CMK (cell line): ENCODE measurements around the gene ADGB.
A peak's percentile ranks its signal among the peaks of the same experiment; 100 is the strongest.

ENCODE experiments used
- DNase-seq: peaks from one replicate; pipeline ENCODE4 v3.0.0-alpha.2; 2010; ENCODE audit warnings: low read depth

Gene ADGB

DNA sequence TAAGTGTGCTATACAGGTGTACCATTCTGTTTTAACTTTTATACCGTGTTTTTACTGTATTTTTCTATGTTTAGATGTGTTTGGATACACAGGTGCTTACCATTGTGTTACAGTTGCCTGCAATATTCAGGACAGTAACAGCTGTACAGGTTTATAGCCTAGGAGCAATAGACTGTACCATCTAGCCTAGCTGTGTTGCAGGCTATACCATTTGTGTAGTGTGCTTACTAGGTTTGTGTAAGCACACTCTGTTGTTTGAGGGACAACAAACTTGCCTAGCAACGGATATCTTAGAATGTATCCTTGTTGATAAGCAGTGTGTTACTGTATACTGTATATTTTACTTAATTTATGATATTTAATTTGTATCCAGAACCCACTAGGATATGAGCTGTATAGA lies 35.2 kb downstream of the ADGB start:
- DNase-seq, result no peak

DNA sequence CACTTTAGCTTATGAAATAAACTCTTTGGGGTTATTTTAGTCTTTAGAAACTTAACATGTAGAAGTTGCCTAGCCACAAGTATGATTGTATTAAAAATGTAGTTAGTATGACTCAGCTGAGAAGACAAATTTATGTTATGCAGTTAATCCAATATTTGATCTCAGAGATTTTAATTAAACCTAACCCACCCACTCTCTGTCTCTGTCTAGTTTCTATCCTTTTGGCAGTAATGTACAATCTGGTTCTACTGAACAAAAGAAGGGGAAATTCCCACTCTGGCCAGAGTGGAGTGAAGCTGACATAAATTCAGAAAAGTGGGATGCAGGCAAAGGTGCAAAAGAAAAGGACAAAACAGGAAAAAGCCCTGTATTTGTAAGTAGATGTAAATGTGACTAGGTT lies 36.4 kb downstream of the ADGB start:
- no peak for DNase-seq

DNA sequence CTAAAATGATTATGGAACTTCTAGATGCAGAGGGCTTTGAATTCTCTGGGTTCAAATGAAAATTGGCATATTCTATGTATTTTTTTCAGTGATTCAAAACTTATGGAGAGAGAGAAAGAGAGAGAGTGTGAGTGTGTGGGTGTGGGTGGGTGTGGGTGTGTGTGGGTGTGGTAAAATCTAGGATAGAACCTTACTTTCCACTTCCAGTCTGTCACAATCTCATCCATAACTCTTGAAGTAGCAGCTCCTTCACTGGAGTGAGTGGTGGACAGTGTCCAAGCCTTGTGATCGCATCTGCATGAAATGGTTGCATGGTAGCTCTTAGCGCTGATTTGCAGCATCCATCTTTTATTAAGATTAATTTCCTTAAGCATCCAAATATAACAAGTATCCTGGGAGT lies 37.7 kb downstream of the ADGB start:
- DNase-seq, result no peak

DNA sequence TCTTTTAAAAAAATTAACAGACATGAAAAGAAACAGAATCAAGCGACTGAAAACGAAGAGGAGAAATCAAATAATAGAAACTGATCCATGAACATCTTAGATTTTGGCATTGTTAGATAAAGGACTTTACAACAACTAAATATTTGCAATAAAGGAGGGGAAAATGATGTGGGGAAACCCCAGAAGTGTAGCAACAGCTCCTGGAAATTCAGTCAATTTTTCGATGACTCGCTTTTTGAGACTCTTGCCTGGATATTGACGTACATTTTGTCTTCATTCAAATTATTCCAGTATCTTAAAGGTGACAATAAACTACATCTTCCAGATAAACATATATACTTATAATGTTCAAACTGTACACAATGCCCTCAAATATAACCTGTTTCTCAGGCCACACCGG lies 44.1 kb downstream of the ADGB start:
- DNase-seq, result no peak

DNA sequence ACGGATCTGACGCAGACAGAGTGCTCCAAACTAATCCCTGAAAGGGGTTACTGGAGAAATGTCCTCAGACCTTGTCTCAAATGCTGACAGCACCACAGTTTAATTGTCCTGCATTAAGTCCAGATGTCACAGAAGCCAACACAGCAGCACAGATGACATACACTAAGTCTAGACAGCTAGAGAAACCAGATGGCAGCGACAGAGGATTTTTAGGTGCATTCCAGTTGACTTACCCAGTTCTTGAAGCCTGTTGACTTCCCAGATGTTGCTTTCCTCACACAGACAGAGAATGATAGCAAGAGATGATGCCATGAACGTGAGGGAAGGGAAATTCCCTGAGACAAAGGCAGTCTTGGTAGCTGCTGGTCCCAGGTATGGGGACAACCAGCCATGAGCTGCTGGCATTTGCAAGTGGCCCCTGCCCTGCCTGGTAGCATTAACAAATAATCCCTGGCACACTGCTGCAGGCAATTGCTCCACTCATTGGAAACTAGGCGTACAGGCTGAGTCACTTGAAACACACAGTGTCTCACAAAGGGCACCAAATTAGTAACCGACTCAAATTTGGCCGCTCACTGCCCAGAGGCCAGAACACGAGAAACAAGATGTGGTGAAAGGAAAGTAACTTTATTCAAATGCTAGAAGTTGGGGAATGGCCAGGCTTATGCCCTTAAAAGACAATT lies 52.2 kb downstream of the ADGB start:
- DNase-seq, result no peak

DNA sequence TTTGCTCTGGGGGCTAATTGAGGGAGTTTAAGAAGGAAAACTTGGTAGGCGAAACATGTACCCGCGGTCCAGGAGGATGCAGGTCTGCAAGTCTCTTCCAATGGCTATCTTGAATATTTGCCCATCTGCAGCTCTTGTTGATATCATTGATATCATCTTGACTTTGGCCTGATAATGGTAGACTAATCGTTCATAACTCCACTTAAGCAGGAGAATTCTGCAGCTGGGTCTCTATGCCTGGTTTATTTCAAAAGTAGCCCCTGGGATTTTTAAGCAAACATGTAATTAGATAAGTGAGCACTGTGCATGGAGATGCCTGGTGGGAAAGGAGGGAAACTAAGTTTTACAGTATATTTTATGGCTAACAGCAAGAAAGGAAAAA lies 52.7 kb downstream of the ADGB start:
- no peak for DNase-seq

DNA sequence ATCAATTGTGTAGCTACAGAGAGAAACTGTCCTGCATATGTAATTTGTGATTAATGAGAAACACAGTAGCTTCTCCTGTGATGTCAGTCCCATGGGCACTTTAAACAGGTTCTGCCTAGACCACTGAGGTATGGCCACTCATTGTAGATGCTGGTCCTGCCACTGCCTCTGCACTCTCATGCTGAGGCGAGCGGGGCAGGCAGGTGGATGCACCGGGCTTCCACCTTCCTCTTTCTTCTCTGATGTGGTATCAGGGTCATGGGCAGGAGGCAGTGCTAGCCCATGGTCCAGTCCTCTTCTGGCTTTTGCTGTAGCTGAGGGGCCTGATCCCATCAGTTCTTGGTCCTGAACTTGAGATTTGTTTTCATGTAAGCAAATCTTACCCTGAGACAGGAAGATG lies 58.7 kb downstream of the ADGB start:
- DNase-seq, result no peak

DNA sequence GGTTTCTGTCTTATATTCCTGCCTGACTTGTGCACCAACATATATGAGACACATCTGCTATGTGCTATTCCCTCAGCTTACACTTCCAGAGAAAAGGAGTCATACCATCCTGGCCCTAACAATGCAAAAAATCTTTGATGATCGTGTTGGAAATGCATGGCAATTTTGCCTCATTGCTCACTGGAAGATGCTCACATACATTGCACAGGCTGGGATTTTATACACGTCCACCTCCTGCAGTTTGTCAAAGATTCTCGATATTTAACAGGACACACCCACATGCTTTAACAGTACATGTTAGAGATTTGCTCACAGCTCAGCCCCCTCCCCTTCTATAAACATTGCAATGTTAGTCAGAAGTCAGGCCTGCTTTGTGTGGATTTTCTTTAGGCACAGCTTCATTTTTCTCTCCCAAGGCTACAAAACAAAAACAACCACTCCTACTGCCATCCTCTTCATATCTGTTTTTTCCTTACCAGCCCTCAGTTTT lies 66.1 kb downstream of the ADGB start:
- no peak for DNase-seq

DNA sequence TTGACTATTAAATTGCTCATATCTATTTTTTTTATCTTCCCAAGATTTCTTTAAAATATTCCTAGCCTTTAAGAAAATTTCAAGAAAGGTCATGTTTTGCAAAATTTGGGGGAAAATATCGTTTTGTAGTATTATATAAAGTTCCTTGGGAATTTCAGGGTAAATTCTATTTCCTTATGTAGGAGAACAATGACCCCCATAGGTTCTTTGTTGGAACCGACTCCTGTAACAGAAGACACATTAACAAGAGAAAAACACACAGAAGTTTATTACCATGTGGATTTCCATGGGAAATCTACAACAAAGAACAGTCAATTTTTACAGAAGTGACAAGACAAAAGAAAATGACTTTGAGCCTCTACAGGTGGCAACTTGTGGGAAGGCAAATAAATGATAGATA lies 68.1 kb downstream of the ADGB start:
- DNase-seq, result no peak

DNA sequence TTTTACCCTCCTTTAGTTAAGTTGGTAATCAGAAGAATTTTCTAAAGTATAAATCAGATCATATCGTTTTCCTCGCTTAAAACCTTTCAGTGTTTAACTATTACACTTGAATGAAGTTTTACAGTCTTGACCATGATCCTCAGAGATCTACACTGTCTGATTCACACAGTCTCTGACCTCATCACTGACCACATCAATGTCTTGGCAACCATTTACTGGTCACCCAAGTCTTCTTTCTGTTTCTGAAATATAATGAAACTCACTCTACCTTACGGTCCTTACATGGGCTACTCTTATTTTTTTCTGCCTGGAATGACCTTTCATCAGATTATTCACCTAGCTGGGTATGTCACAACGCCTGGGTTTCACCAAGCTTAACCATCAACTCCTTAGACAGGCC lies 71.4 kb downstream of the ADGB start:
- DNase-seq, result no peak

DNA sequence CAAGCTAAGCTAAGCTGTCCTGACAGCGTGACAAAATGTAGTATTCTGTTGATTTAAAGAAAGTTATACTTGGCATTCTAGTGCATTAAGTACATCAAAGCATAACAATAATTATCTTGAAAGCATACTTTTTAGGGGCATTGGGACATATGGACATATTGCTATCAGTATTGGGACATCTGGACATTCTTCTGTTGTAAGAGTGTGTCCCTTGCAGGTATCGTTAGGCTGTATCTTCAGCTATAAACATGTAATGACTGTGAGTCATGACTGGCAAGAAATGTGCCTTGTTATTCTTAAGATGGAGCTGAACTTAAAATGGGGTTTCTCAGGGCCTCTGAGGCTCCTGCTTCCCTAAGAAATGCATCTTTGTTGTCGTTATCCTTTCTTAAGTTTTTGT lies 74.3 kb downstream of the ADGB start:
- no peak for DNase-seq

DNA sequence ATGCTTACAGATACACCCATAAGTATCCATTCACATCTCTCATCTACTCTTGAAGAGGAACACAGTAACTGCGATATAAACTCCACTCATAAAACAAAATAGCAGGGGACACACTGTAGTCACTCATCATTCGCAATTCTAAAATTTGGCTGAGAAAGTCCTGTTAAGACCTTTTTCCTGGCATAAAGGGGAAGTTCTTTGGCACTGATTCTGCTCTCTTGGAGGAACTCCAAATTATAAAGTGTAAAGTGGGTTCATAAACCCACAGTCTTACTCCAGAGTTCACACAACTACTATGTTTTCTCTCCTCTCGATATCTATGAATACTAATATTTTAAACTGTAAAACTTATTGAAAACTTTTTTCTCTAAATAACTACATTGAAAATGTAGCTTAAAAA lies 80.6 kb downstream of the ADGB start:
- no peak for DNase-seq

DNA sequence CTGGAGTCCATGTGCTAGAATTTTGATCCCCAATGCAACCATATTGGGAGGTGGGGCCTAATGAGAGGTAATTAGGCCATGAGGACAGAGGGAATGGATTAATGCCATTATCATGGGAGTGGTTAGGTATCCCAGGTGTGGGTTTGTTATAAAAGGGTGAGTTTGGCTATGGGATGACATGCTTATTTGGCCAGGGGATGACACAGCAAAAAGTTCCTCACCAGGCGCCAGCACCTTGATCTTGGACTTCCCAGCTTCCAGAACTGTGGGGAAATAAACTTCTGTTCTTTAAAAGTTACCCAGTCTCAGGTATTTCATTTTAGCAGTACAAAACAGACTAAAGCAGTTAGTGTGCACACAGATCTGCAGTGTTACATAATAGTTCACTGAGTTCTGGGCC lies 84.1 kb downstream of the ADGB start:
- DNase-seq, result no peak

DNA sequence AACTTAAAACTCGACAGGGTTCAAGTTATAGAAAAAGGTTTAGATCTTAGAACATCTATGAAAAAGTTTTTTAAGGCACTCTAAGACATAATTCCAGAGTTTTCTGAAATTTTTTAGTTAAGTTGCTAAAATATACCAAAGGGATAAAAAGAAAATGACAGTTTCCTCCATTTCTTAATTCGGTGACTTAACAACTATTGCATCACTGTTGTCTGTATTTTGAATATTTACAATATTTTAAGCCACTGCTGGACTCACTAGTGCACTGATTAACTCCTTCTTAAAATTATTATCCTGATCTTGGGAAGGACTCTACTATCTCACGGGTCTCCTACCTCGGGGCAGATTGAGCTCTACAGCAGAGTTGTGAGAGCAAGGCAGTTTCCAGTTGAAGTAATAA lies 91.0 kb downstream of the ADGB start:
- DNase-seq, result no peak

DNA sequence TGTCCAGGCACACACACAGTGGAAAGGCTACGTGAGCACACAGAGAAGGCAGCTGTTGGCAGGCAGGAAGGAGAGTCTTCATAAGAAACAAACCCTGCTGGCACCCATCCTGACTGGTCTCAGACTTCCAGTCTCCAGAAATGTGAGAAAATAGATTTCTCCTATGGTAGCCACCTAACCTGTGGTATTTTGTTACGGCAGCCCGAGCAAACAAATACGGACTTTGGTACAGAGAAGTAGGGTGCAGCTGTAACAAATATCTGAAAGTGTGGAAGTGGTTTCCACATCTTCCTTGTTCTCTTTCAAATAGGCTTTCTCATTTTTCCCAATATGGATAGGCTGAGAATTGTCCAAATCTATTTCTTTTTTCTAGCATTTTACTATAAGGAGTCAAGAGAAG lies 94.6 kb downstream of the ADGB start:
- no peak for DNase-seq

DNA sequence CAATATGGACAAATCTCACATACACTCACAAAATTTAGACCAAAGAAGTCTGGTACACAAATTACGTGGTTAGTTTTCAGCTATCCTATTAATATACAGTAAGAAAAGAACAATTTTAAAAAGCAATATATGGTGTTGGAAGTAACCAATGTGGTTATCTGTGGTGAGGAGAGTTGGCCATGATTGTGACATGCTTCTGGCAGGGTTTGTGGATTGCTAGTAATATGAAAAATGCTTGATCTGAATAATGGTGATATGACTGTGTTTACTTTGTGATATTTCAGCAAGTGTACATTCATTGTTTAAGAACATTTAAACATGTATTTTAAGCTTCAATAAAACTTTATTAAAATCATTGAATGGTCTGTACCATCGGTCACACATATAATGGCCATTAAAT lies 99.1 kb downstream of the ADGB start:
- DNase-seq, result no peak

DNA sequence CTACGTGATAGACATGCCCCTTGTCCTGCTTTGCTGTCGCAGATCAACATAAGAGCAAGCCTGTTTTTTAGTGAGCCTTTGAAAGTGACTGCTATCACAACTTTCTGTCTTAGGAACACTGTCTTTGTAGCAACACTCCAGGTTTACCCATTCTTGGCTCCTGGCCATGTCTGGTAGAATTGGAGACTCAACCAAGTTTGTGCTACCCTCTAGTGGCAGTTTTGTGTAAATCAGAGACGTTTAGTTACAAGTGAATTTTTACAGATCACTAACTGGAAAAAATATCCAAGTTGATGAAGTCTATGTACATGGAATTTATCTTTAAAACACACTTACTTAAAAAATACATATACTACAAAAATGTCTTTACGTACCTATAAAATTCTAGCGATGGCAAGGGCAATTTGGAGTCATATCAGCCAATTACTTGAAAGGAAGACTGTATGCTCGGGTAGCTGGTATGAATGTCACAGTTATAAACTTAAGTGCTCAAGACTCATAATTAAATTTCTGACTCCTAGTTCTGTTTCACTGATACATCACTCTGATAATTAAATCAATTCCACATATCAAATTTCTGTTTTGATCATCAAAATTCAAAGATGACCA lies 101.4 kb downstream of the ADGB start:
- peak; percentile 56 for DNase-seq

DNA sequence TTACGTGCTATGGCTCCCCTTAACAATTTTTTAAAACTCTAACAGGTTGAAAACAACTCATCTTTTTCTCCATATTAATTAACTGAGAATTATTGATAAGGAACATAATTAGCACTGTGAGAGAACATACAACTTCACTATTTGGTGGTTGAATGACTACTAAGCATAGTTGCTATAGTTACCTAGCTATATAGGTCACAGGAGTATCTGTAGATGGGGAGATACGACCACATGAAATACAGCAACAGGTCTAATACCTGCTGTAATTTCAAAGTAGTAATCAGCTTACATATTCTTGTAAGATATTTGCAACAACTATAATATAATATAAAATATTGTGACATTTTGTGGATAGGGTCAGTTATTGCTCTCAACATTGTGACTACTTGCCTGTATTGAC lies 102.9 kb downstream of the ADGB start:
- DNase-seq, result no peak

DNA sequence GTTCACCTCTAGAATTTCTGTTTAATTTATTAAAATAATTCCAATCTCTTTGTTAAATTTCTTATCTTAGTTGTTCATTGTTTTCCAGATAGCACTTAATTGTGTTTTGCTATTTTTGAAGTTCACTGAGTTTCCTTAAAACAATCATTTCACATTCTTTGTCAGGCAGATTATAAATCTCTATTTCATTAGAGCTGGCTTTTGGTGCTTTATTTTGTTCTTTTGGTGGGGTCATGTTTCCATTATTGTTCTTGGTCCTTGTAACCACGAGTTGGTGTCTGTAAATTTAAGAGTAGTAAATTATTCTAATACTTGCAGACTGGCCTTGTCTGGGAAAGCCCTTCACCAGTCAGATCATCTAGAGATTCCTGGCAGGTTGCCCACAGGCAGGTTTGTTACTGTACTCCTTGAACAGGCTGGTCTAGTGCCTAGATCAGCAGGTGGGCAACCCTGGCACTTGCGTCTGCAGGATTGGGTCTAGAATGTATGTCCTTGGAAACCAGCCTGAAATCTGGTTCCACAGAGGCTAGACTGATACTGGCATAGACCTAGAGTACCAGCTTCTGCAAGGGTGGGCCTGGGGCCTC lies 110.4 kb downstream of the ADGB start:
- no peak for DNase-seq

DNA sequence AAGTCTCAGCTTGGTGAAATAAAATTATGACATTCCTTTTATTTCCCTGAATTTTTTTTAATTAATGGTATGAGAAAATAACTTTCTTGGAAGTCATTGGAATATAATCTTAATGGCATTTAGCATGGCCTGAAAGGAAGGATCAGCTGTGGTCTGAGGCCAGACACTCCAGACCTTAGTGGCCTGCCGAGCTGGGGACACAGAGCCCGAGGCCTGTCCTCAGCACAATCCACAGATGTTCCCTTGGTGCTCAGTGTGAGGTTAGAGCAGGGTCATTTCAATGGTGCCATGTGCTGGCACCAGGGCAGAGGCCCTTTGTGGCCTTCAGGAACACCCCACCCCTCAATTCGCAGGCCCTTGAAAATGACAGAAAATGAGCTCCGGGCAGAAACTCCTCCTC lies 120.6 kb downstream of the ADGB start:
- DNase-seq, result no peak

DNA sequence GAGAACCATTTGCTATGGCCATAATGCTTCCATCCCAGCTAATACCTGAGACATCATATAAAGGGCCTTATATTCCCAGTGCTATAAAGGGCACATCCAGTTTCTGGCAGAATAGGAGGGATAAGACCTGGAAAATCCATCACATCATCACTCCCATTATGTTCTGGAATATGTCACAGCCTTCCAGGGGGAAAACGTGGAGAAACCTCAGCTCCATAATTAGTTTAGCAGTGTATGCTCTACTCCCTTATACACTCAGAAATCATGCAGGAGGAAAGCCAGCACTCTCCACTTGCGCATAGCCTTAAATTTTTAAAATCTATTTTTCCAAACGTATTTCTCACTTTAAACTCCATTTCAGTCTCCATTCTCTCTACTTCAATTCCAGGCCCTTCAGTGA lies 140.9 kb downstream of the ADGB start:
- no peak for DNase-seq

DNA sequence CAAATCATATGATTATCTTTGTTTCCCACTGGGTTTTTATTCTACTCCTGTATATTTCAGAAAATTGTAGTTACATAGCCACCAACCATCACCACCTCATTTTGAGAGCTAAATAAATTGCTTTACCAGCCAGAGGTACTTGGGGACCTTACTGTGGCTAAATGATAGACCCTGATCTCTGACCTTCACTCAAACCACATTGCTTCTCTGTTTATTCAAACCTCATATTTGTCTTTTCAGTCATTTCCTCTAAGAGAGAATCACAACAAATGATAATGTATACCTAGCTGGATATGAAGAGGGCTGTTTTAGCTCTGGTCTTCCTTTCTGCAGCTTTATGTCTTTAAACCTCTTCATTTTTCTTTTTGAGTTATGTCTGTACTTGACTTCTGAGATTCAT lies 142.8 kb downstream of the ADGB start:
- no peak for DNase-seq

DNA sequence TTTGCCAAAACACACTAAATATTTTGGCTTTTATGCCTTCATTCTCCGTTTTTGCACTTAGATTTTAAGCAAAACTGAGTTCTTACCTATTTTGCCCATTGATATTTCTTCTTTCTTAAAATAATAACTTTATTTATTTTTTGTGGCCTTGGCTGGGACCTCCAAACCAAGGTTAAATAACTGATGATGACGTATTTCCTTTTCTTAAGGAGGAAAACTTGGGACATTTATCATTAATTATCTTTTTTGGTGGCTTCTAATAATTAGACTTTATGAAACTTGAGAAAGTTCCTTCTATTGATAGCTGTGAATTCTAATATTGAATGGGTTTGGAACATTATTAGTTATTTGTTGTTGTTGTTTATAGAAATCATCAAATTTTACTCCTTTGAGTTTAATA lies 154.5 kb downstream of the ADGB start:
- DNase-seq, result no peak

DNA sequence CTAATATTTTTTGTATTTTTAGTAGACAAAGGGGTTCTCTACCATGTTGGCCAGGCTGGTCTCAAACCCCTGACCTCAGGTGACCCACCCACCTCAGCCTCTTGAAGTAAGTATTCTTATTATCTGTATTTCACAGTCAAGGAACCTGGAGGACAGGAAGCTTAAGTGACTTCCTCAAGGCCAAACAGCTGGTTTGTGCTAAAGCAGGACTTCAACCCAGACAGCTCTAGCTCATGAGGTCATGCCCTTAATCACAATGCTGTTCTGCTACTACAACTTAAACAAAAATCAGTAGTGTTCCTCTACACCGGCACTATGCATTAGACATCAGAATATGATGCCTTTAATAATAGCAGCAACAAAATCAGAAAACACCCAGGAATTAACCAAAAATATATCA lies 168.9 kb downstream of the ADGB start:
- DNase-seq, result peak; percentile 41
